NCI-H1417 treated with DMSO at 0.1 percent for 48 hours (cell line): ENCODE results near the gene PGBD5.

Source experiments
- DNase-seq: peaks from one replicate; lab custom pipeline; 2025; lab: John Stamatoyannopoulos, UW

PGBD5 gene

DNA sequence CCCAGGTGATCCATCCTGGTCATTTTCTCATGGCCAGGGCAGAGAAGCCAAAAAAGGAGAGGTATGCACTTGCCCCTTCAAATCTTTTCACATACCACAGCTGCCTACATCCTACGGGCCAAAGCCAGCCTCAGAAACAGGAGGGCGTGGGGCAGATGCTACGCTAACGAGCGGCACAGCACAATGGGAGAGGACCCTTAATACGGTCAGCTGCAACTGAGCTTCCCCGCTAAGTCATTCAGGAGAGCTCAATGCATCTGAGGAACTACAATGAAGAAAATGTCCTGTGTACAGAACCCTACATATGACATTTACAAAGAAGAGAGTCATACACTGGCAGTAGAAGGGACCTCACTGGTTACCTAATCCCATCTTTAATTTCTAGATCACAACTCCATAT is 78.2 kb downstream of the PGBD5 start:
- DNase-seq = no peak

GRCh38 chr1:230345139-230345885 is 80.8 kb downstream of the PGBD5 start:
- DNase-seq = no peak

DNA sequence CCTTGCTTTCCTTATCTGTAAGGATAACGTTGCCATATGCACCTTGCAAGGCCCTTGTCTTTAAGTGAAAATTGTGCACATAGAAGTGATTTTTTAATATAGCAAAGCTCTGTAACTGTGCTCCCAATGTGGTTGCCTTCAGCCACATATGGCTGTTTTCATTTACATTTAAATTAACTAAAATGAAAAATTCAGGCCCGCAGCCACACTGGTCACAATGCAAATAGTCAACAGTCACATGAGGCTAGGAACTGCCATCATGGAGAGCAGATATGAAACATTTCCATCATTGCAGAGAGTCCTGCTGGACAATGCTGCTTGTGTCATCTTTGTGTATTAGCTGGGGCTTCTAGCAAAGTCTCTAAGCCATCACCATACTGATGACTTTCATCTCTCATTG is 83.4 kb downstream of the PGBD5 start:
- no peak for DNase-seq

- DNase-seq = no peak
These were observed 84.1 kb downstream of the PGBD5 start for GRCh38 chr1:230342019-230342418.

- DNase-seq = no peak
These were observed 85.0 kb downstream of the PGBD5 start for GRCh38 chr1:230341162-230341546.

GRCh38 chr1:230340526-230341161 is 85.5 kb downstream of the PGBD5 start:
- DNase-seq = no peak

DNA sequence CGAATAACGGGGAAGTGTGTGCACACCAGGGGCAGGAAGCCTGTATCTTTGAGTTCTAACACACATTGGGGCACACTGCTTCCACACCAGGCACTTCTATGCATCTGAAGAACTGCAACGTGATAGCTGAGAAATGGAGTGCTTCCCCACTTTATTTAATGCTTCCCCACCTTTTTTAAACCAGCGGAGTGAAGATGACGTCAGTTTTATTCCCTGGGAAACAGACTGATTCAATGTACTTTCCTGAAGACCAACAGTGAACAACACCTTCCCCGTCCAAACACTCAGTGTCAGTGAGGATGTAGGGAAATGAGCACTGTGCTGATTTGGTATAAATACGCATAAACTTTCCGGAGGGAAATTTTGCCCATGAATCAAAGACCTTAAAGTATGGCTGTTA is 87.1 kb downstream of the PGBD5 start:
- no peak for DNase-seq

GRCh38 chr1:230337266-230337665 is 88.9 kb downstream of the PGBD5 start:
- DNase-seq = no peak

DNA sequence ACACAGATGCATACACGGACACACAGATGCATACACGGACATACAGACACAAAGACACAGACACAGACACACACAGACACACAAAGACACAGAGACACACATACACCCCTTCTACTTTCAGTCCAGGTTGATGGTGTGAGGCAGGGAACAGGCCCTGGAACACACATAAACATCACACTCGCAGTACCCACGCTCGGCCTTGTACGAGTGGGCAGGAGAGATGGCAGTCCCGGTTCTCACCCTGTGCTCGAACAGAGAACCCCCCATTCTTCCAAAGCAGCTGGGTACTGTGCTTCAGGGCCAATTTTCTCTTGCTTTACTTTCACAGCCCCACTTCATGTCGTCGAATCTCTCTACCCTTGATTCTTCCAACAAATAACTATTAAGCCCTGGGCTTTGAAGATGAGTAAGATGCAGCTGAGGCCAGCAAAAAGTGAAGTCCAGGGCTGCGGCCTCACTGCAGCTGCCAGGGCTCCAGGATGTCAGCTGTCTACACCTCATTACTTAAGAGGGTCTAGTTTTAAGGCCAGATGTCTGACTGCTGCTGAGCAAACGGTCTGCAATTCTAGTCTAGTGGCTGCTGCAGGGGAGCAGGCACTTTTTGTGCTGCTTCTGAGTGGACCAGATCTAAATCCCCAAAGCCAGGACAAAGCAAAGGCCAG is 90.1 kb downstream of the PGBD5 start:
- DNase-seq = no peak

DNA sequence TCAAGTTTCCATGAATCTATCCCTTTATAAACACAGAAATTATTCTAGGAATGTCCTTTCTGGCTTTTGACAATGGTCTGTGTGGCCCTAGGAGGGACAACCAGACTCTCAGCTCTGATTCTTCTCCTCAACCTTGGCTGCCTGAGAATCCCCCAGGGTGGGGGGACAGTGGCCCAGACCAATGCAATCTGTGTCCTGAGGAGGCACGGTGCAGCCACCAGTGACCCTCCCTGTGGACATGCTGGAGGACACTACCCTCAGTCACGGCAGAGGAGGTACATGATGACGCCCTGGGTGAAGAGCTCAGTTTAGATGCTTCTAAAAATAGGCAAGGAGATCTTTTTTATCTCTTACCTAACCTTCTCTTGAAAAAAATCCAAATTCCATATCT is 91.7 kb downstream of the PGBD5 start:
- DNase-seq = no peak

GRCh38 chr1:230333590-230334446 is 92.3 kb downstream of the PGBD5 start:
- DNase-seq = no peak

GRCh38 chr1:230332575-230333066 is 93.5 kb downstream of the PGBD5 start:
- no peak for DNase-seq

DNA sequence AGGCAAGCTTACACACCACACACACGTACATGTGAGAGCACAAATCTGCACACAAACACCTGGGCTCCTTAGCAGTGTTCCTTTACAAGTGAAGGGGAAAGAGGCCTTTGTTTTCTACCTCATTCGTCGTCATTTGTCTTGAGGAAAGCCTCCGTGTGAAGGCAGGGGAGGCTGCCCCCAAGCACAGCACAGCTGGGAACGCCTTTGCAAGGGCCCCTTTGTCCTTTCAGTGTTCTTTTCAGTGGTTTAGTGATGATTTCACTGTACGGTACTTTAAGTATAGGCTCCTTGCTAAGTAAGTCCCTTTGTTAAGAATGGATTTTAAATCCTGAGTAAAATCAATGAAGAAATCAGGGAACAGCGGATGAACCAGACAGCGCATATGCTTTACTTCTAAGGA is 94.1 kb downstream of the PGBD5 start:
- no peak for DNase-seq

DNA sequence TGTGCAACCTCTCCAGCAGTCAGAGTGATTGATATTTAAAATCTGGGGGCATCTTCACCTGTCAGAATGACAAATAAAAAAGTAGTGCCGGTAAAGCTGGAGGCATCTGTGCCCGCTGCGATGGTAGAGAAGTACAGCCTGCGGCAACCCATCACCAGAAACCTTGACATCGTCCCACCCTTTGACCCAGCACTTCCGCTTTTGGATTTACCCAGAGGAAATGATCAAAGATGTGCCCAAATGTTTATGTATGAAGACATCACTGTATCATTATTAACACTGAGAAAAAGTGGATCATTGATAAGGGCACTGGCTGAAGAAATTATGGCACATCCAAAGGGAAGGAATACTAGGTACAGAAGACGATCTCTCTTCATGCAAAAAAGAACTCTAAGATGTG is 96.0 kb downstream of the PGBD5 start:
- DNase-seq = no peak

- no peak for DNase-seq
These were observed 97.7 kb downstream of the PGBD5 start for GRCh38 chr1:230328342-230329015.

DNA sequence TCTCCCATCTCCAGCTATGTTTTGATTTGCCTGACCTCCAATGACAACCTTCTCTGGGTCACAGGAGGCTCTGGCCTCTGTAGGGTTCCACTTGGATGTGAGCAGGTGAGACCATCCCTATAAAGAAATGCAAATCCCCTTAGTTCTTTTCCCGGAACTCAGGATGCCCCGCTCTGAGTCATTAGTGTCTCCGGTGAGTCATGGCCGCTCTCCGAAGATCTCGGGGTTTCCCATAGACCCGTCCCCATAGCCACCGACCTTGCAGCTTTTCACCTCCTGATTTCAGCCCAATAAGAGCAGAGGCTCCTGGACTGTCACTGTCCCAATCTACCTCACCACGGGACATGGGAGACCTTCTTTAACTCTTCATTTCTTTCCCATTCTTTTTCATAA is 98.2 kb downstream of the PGBD5 start:
- DNase-seq = no peak

DNA sequence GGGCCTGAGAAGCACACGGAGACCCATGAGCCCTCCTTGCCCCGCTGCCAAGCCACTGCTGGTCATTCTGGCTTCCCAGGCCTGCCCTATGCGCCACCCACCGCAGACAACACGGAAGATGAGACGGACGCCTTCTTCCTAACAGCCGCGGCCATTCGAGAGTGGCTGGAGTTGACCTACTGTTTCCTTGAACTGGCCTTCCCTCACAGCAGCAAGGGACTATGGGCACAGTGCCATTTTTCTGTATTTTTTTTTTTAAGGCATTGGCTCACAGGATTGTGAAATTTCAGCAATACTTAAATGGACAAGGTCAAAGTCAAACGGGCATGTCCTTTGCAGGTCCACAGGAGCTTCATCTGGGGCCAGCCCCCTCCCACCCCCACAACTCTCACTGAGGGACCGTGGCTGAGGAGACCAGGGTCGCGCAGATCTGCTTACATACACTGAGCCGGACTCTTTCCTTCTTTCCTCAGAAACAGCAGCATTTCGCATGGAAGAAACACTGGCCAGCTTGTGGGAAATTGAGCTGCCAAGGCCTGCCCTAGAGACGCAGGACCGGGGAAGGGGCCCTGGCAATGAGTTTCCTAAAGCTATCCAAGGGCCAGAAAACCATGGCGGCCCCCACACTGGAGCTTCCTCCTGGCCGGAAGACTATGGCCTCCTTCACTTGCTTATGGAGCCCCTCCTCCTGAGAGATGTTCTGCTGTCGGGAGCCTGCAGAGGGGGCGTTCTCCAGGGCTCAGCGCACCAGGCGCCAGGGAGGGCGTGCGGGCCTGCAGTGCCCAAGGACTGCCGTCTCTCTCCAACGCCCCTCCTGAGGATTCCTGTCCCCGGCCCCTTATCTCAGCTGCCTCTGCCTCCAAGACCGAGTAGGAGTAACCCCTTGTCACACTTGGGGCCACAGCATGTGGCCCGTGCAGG is 98.9 kb downstream of the PGBD5 start:
- no peak for DNase-seq

- no peak for DNase-seq
These were observed 102.4 kb downstream of the PGBD5 start for GRCh38 chr1:230323686-230324085.

DNA sequence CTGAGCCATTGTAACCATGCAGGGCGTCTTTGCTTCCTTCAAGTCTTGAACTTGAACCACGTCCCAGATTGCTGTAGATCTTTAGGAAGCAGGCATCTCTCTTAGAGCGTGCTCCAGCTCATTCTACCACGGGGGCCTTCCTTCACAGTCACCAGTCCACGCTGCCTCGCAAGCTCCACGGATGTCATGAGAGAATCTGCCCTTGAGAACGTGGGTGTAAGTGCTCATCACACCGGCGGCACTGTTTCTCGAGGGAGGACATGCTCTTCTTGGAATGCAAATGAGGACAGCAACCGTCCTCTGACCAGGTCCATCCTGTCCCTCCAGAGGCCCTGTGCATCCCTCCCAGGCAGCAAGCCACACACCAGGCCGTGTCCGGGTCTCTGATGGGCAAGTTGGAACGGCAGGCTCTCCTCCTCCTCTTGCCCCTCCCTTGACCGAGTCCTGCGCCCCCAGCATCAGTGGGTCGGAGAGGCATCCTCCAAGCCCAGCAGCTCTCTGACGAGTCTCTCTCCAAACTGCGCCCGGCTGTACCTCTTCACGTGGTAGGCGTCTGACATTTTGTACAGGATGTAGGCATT is 103.1 kb downstream of the PGBD5 start:
- no peak for DNase-seq

DNA sequence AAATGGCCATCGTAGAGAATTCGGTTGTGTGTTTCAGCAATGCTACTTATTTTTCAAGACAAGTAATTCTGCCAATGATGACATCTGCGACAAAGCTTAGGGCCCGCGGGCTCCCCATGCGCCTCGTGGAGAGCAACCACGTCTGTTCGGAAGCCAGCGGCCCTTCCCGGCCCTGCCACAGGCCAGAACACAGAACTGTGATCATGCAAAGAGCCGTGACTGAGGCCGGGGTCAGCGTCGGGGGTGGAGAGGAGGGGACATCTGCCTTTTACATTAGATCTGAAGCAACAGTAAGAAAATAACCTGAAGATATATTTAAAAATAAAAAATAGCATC is 103.7 kb downstream of the PGBD5 start:
- DNase-seq = no peak
